Suprapubic skin (tissue), 4 donors: ENCODE results near the gene NARF. TPM values are rescaled to one million over a fixed set of nuclear protein-coding genes. Genes with fewer than 3 reads are reported as not detected.
A peak's percentile ranks its signal among the peaks of the same experiment; 100 is the strongest.

Experiments
- DNase-seq, 2 donors: peaks; one replicate each; pipeline ENCODE4 v3.0.0-alpha.2; 2019; ENCODE audit warnings: low spot score in 2 of 2
- H3K27ac ChIP-seq: fragments of 200-600 bp; sonication (generic); one replicate; pipeline ENCODE4 v1.5.1; 2019
- H3K27me3 ChIP-seq: fragments of 200-600 bp; sonication (generic); one replicate; pipeline ENCODE4 v1.5.1; 2019
- H3K36me3 ChIP-seq: fragments of 200-600 bp; sonication (generic); one replicate; pipeline ENCODE4 v1.5.1; 2019
- H3K4me1 ChIP-seq: fragments of 200-600 bp; sonication (generic); one replicate; pipeline ENCODE4 v1.5.1; 2019
- H3K4me3 ChIP-seq: fragments of 200-600 bp; sonication (generic); one replicate; pipeline ENCODE4 v1.5.1; 2019; ENCODE audit warnings: mild to moderate bottlenecking
- H3K9me3 ChIP-seq: fragments of 200-600 bp; sonication (generic); one replicate; pipeline ENCODE4 v1.5.1; 2019
- CTCF ChIP-seq, 2 donors: fragments of 200-600 bp in 1 of 2; fragments of 450-650 bp in 1 of 2; sonication (generic) in 1 of 2; IDR thresholded peaks; one replicate each; pipeline ENCODE4 v1.5.1; 2016 to 2019; ENCODE audit warnings: antibody characterized with exemption in 2 of 2, mild to moderate bottlenecking in 1 of 2, moderate library complexity in 1 of 2
- EP300 ChIP-seq: sonication (generic); formaldehyde crosslinking; IDR thresholded peaks from one replicate; pipeline ENCODE4 v1.6.1; 2017; ENCODE audit warnings: antibody characterized with exemption
- POLR2A ChIP-seq, 2 donors: fragments of 450-650 bp; IDR thresholded peaks; one replicate each; pipeline ENCODE4 v1.6.1; 2017; ENCODE audit warnings: antibody characterized with exemption in 2 of 2, mild to moderate bottlenecking in 2 of 2, moderate library complexity in 2 of 2
- POLR2AphosphoS5 ChIP-seq, 3 donors: sonication (generic); formaldehyde crosslinking; IDR thresholded peaks; one replicate each; pipeline ENCODE4 v1.6.1; 2017; ENCODE audit warnings: antibody characterized with exemption in 3 of 3
- WGBS: methylation state at CpG from one replicate; pipeline ENCODE4 v1.1.5; 2018; 5-methylcytosine and 5-hydroxymethylcytosine counted together
- total RNA-seq, 4 donors: library from RNA; depleted of rRNA; stranded (reverse); fragments of >200 nt; gene quantifications; one replicate each; pipeline ENCODE4 v1.1.0, GENCODE V29; 2016

Gene NARF
- total RNA-seq, 4 donors from 2014 or later = 37.6 to 105 (median 44.7) TPM

DNA sequence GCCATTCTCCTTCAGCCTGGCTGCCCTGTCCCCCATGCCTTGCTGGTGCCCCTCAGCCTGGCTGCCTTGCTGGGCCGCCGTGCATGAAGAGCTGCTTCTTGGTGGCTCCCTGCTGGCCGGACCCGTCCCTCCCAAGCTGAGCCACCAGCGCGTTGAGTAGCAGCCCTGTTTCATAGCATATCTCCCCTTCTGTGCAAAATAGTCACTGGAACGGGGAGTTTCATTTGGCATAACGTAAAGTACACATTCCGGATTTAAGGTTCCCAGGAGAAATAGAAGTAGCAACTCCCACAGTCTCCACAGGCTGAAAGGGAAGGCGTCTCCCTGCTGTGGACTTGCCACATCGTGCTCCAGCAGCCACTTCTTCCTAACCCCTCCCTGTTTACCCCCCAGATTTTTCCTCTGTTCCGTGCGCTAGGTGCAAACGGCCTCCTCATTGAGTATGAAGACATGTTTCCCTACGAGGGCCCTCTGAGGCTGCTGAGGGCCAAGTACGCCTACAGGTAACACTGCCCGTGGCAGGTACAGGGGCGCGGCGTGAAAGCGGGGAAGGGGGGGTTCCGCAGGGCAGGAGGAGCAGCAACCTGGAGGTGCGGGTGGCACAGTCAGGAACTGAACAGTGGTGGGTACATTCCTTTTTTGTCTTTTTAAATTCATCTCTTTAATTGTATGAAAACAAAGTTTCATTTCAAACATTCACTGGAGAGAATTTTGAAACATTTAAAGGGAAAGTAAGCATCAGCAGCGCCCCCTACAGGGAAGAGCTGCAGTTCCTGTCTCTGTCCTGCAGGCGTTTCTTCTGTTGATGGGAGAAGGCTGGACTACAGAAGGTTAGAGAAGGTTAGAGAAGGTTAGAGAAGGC, 34.3 kb upstream of the NARF start:
- peaks cover 3% of the 10 kb centered on the region for H3K36me3 ChIP-seq
- H3K4me1 ChIP-seq = peaks cover 9% of the 10 kb centered on the region
- no peak overlapping the region for H3K27ac ChIP-seq
- WGBS = 70% methylated on average over 22 of the region's 25 CpGs
- peak overlapping the region; percentile 26 for H3K4me3 ChIP-seq
- TF ChIP-seq POLR2AphosphoS5 (IDR thresholded peaks at IDR 0.05) (no peak), CTCF (IDR thresholded peaks at IDR 0.05) (peak; percentile 49 to 65), EP300 (no peak)
- DNase-seq = no peak
- no peaks in the 10 kb centered on the region for H3K27me3 ChIP-seq
- no peaks in the 10 kb centered on the region for H3K9me3 ChIP-seq

- peaks cover 5% of the 10 kb centered on the region for H3K36me3 ChIP-seq
- H3K9me3 ChIP-seq = no peaks in the 10 kb centered on the region
- no peak overlapping the region for H3K27ac ChIP-seq
- H3K27me3 ChIP-seq = no peaks in the 10 kb centered on the region
- H3K4me3 ChIP-seq = no peak overlapping the region
- no peak for TF ChIP-seq POLR2AphosphoS5 (IDR thresholded peaks at IDR 0.05)
- TF ChIP-seq CTCF (IDR thresholded peaks at IDR 0.05) = no peak
- TF ChIP-seq POLR2A (IDR thresholded peaks at IDR 0.05) = no peak
- TF ChIP-seq EP300 = no peak
- DNase-seq = no peak
- peaks cover 3% of the 10 kb centered on the region for H3K4me1 ChIP-seq
- WGBS = 93% methylated on average over 2 of the region's 2 CpGs
Observed at GRCh38 chr17:82424863-82425159, 33.7 kb upstream of the NARF start.

DNA sequence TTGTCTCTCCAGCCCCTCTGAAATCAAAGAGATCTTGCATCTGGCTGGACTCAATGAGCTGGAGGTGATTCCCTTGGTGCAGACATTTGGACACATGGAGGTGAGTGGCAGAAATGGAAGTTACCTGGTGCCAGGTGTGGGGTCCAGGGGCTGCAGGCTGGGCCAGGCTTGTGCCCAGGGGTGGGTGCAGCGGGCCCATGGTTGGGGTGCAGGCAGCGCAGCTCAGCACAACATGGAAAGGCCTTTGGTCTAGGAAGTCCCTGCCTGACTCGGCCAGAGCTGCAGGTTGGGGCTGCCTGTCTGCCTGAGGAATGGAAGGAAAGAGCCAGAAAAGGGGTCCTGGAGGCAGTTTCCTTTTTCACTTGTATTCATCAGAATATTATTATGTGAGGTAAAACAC, 30.0 kb upstream of the NARF start:
- no peak overlapping the region for H3K4me3 ChIP-seq
- no peaks in the 10 kb centered on the region for H3K27me3 ChIP-seq
- H3K36me3 ChIP-seq = peaks cover 4% of the 10 kb centered on the region
- WGBS = 92% methylated on average over 3 of the region's 3 CpGs
- TF ChIP-seq POLR2A (IDR thresholded peaks at IDR 0.05) (no peak), CTCF (IDR thresholded peaks at IDR 0.05) (no peak), POLR2AphosphoS5 (IDR thresholded peaks at IDR 0.05) (no peak), EP300 (no peak)
- no peak overlapping the region for H3K27ac ChIP-seq
- H3K9me3 ChIP-seq = no peaks in the 10 kb centered on the region
- peaks cover 3% of the 10 kb centered on the region for H3K4me1 ChIP-seq
- DNase-seq = no peak

GRCh38 chr17:82429824-82430223, 28.7 kb upstream of the NARF start:
- TF ChIP-seq POLR2A (IDR thresholded peaks at IDR 0.05) (no peak), POLR2AphosphoS5 (IDR thresholded peaks at IDR 0.05) (no peak), CTCF (IDR thresholded peaks at IDR 0.05) (no peak), EP300 (no peak)
- WGBS = 76% methylated on average over 7 of the region's 7 CpGs
- DNase-seq = no peak
- H3K4me3 ChIP-seq = no peak overlapping the region
- no peaks in the 10 kb centered on the region for H3K27me3 ChIP-seq
- H3K27ac ChIP-seq = no peak overlapping the region
- H3K9me3 ChIP-seq = no peaks in the 10 kb centered on the region
- no peaks in the 10 kb centered on the region for H3K4me1 ChIP-seq
- peaks cover 10% of the 10 kb centered on the region for H3K36me3 ChIP-seq

DNA sequence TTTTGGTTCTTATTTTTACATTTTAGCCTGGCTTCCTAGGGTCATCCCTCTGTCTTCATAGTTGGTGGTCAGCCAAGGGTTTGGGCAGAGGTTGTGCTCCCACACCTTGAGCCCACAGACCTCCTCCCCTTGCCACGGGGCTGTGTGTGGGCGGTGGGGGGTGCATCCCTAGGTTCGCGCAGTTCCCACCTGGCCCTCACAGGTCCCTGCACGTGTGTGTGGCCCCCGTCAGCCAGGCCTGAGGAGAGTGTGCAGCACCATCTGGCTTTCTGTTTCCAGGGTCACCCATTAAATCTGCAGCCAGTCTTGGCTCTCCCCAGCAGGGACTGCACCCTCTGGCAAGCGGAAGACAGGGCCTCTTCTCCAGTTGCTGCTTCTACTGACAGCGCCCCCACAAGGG, 26.5 kb upstream of the NARF start:
- H3K4me3 ChIP-seq = no peak overlapping the region
- no peak overlapping the region for H3K27ac ChIP-seq
- no peaks in the 10 kb centered on the region for H3K27me3 ChIP-seq
- H3K4me1 ChIP-seq = no peaks in the 10 kb centered on the region
- H3K36me3 ChIP-seq = peaks cover 30% of the 10 kb centered on the region
- H3K9me3 ChIP-seq = no peaks in the 10 kb centered on the region
- TF ChIP-seq POLR2A (IDR thresholded peaks at IDR 0.05) (no peak), EP300 (no peak), POLR2AphosphoS5 (IDR thresholded peaks at IDR 0.05) (no peak), CTCF (IDR thresholded peaks at IDR 0.05) (no peak)
- DNase-seq = no peak
- 76% methylated on average over 6 of the region's 8 CpGs for WGBS
